ENCODE data around the gene HCFC2.

HCFC2 gene

GRCh38 chr12:104121001-104121400 lies 56.7 kb downstream of the HCFC2 start:
- no peak overlapping the region for H3K4me3 ChIP-seq (ENCODE audit: low read depth, low read length)
- no peak for TF ChIP-seq CTCF (IDR thresholded peaks at IDR 0.05; ENCODE audit: low read depth, low read length)
- DNase-seq, result no peak
- H3K27me3 ChIP-seq, result no peaks in the 10 kb centered on the region
- no peaks in the 10 kb centered on the region for H3K4me1 ChIP-seq
- no peaks in the 10 kb centered on the region for H3K9me3 ChIP-seq
- H3K36me3 ChIP-seq, result peaks cover 52% of the 10 kb centered on the region

GRCh38 chr12:104122298-104122697 lies 58.0 kb downstream of the HCFC2 start:
- TF ChIP-seq CTCF (IDR thresholded peaks at IDR 0.05; ENCODE audit: low read depth, low read length), result no peak
- H3K27me3 ChIP-seq, result no peaks in the 10 kb centered on the region
- peaks cover 53% of the 10 kb centered on the region for H3K36me3 ChIP-seq
- H3K4me1 ChIP-seq, result no peaks in the 10 kb centered on the region
- H3K9me3 ChIP-seq, result no peaks in the 10 kb centered on the region
- no peak for DNase-seq
- no peak overlapping the region for H3K4me3 ChIP-seq (ENCODE audit: low read depth, low read length)

DNA sequence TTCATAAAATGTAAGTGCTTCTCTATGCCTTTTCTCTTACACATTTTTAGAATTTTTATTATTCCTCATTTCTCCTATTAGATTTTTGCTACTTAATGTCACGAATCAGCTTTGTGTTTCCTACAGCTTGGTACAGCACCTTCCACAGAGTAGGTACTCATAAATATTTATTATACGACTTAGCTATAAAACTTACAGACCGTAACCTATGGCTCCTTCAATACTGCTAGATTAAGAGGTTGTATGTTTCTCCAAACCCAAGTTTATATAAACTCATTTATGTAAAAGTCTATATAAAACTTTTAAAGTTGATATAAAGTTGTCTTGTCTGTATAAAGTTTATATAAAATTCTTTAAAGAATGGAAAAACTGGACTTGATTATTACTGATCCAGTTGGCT lies 62.2 kb downstream of the HCFC2 start:
- Histone ChIP-seq H3K27me3 (no peaks in the 10 kb centered on the region), H3K36me3 (peaks cover 42% of the 10 kb centered on the region), H3K4me1 (peaks cover 3% of the 10 kb centered on the region), H3K4me3 (ENCODE audit: low read depth, low read length) (no peak overlapping the region), H3K9me3 (no peaks in the 10 kb centered on the region)
- no peak for DNase-seq
- no peak for TF ChIP-seq CTCF (IDR thresholded peaks at IDR 0.05; ENCODE audit: low read depth, low read length)

GRCh38 chr12:104130760-104131159 lies 66.4 kb downstream of the HCFC2 start:
- no peak for DNase-seq
- TF ChIP-seq CTCF (IDR thresholded peaks at IDR 0.05; ENCODE audit: low read depth, low read length), result no peak
- Histone ChIP-seq H3K4me3 (ENCODE audit: low read depth, low read length) (no peak overlapping the region), H3K4me1 (peaks cover 14% of the 10 kb centered on the region), H3K9me3 (no peaks in the 10 kb centered on the region), H3K27me3 (no peaks in the 10 kb centered on the region), H3K36me3 (peaks cover 21% of the 10 kb centered on the region)

DNA sequence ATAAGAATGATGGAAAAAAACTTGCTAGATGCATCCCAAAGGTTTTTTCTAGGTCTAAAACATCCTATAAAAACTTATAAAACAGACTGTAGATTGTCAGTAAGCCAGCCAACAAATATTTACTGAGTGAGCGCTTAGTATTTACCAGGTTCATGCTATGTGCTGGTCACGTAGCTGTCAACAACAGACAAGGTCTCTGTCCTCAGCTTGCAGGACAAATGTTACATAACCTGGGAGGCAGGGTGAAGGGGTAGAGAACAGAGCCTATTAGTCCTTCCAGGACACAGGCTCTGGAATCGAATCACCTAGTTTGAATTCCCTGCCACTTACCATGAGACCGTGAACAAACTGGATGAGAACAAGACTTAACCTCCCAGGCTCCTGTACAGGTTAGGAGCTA lies 67.3 kb downstream of the HCFC2 start:
- H3K4me1 ChIP-seq, result peaks cover 17% of the 10 kb centered on the region
- H3K9me3 ChIP-seq, result no peaks in the 10 kb centered on the region
- no peak for TF ChIP-seq CTCF (IDR thresholded peaks at IDR 0.05; ENCODE audit: low read depth, low read length)
- no peak overlapping the region for H3K4me3 ChIP-seq (ENCODE audit: low read depth, low read length)
- no peaks in the 10 kb centered on the region for H3K27me3 ChIP-seq
- DNase-seq, result no peak
- peaks cover 17% of the 10 kb centered on the region; the same call in 1 of the 2 replicates for H3K36me3 ChIP-seq

DNA sequence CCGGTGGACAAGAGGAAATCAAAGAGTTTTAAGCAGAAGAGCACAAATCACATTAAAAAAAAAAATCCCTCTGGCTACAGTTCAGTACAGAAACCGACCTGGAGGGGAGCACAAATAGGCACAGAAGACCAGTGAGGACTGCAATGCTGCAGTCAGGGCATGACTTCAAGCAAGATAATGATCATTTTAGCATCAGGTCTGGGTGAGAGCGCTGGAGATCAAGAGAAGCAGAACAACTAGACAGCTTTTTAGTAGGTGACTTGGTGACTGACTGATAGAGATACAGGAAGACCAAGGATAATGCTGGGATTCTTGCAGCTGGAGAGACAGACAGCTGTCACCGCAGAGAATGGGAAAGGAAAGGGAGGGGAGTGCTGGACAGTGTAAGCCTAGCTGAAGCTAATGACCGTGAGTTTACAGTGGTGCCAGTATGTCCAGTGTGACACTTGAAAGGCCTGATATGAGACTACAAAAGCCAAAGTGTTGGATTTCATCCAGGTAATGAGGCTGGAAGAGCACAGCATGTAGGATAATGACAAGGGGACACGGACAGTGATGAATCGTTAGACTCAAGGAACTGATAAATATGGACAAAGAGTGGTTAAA lies 68.1 kb downstream of the HCFC2 start:
- peaks cover 17% of the 10 kb centered on the region; the same call in 1 of the 2 replicates for H3K36me3 ChIP-seq
- peaks cover 17% of the 10 kb centered on the region for H3K4me1 ChIP-seq
- DNase-seq, result peak; percentile 60
- peak overlapping the region; percentile 11; the same call in 1 of the 2 replicates for H3K4me3 ChIP-seq (ENCODE audit: low read depth, low read length)
- no peaks in the 10 kb centered on the region for H3K9me3 ChIP-seq
- H3K27me3 ChIP-seq, result no peaks in the 10 kb centered on the region
- 0 out of 2 replicates have a peak, but pooled peaks have one; percentile 9 for TF ChIP-seq CTCF (IDR thresholded peaks at IDR 0.05; ENCODE audit: low read depth, low read length)
